ENCODE data around the gene FITM2. TPM values are rescaled to one million over a fixed set of nuclear protein-coding genes. Genes with fewer than 3 reads are reported as not detected.
"Not testable (repeated sequence)": the region's sequence is repeated elsewhere in the genome, so short reads cannot be mapped to it uniquely, and the experiment has no call there.

Gene FITM2
- total RNA-seq, 1 donor from 2014 or later, result 8.9 TPM

GRCh38 chr20:44349349-44349748, 38.3 kb upstream of the FITM2 start:
- H3K27ac Mint-ChIP-seq (ENCODE audit: unreplicated experiment), result no peak overlapping the region
- no peaks in the 10 kb centered on the region for H3K4me1 Mint-ChIP-seq (ENCODE audit: unreplicated experiment)
- TF ChIP-seq, protein P1, sequence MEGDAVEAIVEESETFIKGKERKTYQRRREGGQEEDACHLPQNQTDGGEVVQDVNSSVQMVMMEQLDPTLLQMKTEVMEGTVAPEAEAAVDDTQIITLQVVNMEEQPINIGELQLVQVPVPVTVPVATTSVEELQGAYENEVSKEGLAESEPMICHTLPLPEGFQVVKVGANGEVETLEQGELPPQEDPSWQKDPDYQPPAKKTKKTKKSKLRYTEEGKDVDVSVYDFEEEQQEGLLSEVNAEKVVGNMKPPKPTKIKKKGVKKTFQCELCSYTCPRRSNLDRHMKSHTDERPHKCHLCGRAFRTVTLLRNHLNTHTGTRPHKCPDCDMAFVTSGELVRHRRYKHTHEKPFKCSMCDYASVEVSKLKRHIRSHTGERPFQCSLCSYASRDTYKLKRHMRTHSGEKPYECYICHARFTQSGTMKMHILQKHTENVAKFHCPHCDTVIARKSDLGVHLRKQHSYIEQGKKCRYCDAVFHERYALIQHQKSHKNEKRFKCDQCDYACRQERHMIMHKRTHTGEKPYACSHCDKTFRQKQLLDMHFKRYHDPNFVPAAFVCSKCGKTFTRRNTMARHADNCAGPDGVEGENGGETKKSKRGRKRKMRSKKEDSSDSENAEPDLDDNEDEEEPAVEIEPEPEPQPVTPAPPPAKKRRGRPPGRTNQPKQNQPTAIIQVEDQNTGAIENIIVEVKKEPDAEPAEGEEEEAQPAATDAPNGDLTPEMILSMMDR (IDR thresholded peaks at IDR 0.05), result no peak
- no peak for DNase-seq (ENCODE audit: extremely low spot score, unreplicated experiment)
- no peak overlapping the region for H3K4me3 Mint-ChIP-seq (ENCODE audit: unreplicated experiment)
- no peaks in the 10 kb centered on the region for H3K36me3 Mint-ChIP-seq (ENCODE audit: unreplicated experiment)
- peaks cover 15% of the 10 kb centered on the region for H3K27me3 Mint-ChIP-seq (ENCODE audit: unreplicated experiment)
- H3K9me3 Mint-ChIP-seq (ENCODE audit: unreplicated experiment), result no peaks in the 10 kb centered on the region

- no peak for DNase-seq (ENCODE audit: extremely low spot score, unreplicated experiment)
- TF ChIP-seq, protein P1 (IDR thresholded peaks at IDR 0.05), result no peak
- Mint-ChIP-seq H3K4me1 (ENCODE audit: unreplicated experiment) (no peaks in the 10 kb centered on the region), H3K4me3 (ENCODE audit: unreplicated experiment) (no peak overlapping the region), H3K27ac (ENCODE audit: unreplicated experiment) (no peak overlapping the region), H3K36me3 (ENCODE audit: unreplicated experiment) (no peaks in the 10 kb centered on the region), H3K9me3 (ENCODE audit: unreplicated experiment) (no peaks in the 10 kb centered on the region), H3K27me3 (ENCODE audit: unreplicated experiment) (peaks cover 17% of the 10 kb centered on the region)
Observed at GRCh38 chr20:44348168-44348659, 37.2 kb upstream of the FITM2 start.

DNA sequence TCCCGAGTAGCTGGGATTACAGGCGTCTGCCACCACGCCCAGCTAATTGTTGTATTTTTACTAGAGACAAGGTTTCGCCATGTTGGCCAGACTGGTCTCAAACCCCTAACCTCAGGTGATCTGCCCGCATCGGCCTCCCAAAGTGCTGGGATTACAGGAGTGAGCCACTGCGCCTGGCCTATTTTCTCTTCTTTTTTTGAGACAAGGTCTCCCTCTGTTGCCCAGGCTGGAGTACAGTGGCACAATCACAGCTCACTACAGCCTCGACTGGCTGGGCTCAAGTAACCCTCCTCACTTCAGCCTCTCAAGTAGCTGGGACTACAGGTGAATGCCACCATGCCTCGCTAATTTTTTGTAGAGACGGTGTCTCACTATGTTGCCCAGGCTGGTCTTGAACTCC, 34.9 kb upstream of the FITM2 start:
- not testable (repeated sequence) for H3K4me3 Mint-ChIP-seq (ENCODE audit: unreplicated experiment); H3K36me3 Mint-ChIP-seq (ENCODE audit: unreplicated experiment); H3K27me3 Mint-ChIP-seq (ENCODE audit: unreplicated experiment); DNase-seq (ENCODE audit: extremely low spot score, unreplicated experiment); H3K4me1 Mint-ChIP-seq (ENCODE audit: unreplicated experiment); H3K9me3 Mint-ChIP-seq (ENCODE audit: unreplicated experiment); H3K27ac Mint-ChIP-seq (ENCODE audit: unreplicated experiment)

- H3K4me1 Mint-ChIP-seq (ENCODE audit: unreplicated experiment), result no peaks in the 10 kb centered on the region
- DNase-seq (ENCODE audit: extremely low spot score, unreplicated experiment), result no peak
- TF ChIP-seq, protein P1 (IDR thresholded peaks at IDR 0.05), result no peak
- H3K27ac Mint-ChIP-seq (ENCODE audit: unreplicated experiment), result no peak overlapping the region
- H3K9me3 Mint-ChIP-seq (ENCODE audit: unreplicated experiment), result no peaks in the 10 kb centered on the region
- H3K36me3 Mint-ChIP-seq (ENCODE audit: unreplicated experiment), result no peaks in the 10 kb centered on the region
- peaks cover 4% of the 10 kb centered on the region for H3K27me3 Mint-ChIP-seq (ENCODE audit: unreplicated experiment)
- H3K4me3 Mint-ChIP-seq (ENCODE audit: unreplicated experiment), result no peak overlapping the region
Observed at GRCh38 chr20:44345147-44345546, 34.1 kb upstream of the FITM2 start.

DNA sequence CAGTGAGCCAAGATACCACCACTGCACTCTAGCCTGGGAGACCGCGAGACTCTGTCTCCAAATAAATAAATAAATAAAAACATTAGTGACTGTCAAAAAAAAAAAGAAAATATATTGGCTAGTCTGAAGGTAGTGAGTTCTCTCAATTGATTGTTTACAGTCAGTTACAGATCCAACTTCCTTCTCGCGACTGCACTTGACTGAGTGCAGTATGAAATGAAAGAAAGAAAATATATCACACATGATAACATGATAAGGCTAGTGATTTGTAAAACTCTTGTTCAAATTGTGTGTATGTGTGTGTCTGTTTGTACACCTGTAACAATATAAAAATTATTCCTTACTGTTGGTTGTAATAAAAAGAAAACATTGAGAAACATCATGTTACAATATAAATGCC, 33.7 kb upstream of the FITM2 start:
- no peaks in the 10 kb centered on the region for H3K9me3 Mint-ChIP-seq (ENCODE audit: unreplicated experiment)

More for the DNA sequence above, 33.7 kb upstream of the FITM2 start:
- H3K4me3 Mint-ChIP-seq (ENCODE audit: unreplicated experiment), result no peak overlapping the region
- H3K27me3 Mint-ChIP-seq (ENCODE audit: unreplicated experiment), result peaks cover 4% of the 10 kb centered on the region
- DNase-seq (ENCODE audit: extremely low spot score, unreplicated experiment), result no peak
- no peaks in the 10 kb centered on the region for H3K36me3 Mint-ChIP-seq (ENCODE audit: unreplicated experiment)
- no peak overlapping the region for H3K27ac Mint-ChIP-seq (ENCODE audit: unreplicated experiment)
- no peaks in the 10 kb centered on the region for H3K4me1 Mint-ChIP-seq (ENCODE audit: unreplicated experiment)
- TF ChIP-seq, protein P1 (IDR thresholded peaks at IDR 0.05), result no peak

Data from osteocyte (in vitro differentiated cells).